GM12878 (cell line): Measurements from ENCODE around the gene ABI3. TPM values are rescaled to one million over a fixed set of nuclear protein-coding genes. Genes with fewer than 3 reads are reported as not detected.

Source experiments
- NFIC ChIP-seq: IDR thresholded peaks from 2 replicates; pipeline ENCODE4 v1.6.1; 2012; ENCODE audit warnings: low read depth, mild to moderate bottlenecking, inconsistent platforms, low read length, moderate library complexity
- PAX5 ChIP-seq: IDR thresholded peaks from 2 replicates; pipeline ENCODE4 v1.6.1; 2011; ENCODE audit warnings: low read depth, low read length, borderline replicate concordance
- PBX3 ChIP-seq: IDR thresholded peaks from 2 replicates; pipeline ENCODE4 v1.6.1; 2011; ENCODE audit warnings: mild to moderate bottlenecking, low read depth, low read length, moderate library complexity; ENCODE audit not compliant: insufficient replicate concordance
- PRDM15 ChIP-seq: fragments of 450-650 bp; formaldehyde crosslinking; IDR thresholded peaks from 2 replicates; pipeline ENCODE4 v1.4.0; 2020; ENCODE audit warnings: mild to moderate bottlenecking, moderate library complexity
- RAD51 ChIP-seq: fragments of 450-650 bp; IDR thresholded peaks from 2 replicates; pipeline ENCODE4 v1.6.1; 2016; ENCODE audit warnings: moderate library complexity, mild to moderate bottlenecking, inconsistent platforms
- SMAD5 ChIP-seq: IDR thresholded peaks from 2 replicates; pipeline ENCODE4 v1.6.1; 2016; ENCODE audit warnings: antibody characterized with exemption, low read depth
- TCF12 ChIP-seq: IDR thresholded peaks from 2 replicates; pipeline ENCODE4 v1.6.1; 2011; ENCODE audit warnings: low read depth, mild to moderate bottlenecking, low read length
- TCF3 ChIP-seq: IDR thresholded peaks from 2 replicates; pipeline ENCODE4 v1.6.1; 2012; ENCODE audit warnings: low read depth, mild to moderate bottlenecking, low read length, borderline replicate concordance; ENCODE audit not compliant: insufficient read depth
- ZNF687 ChIP-seq: fragments of 450-650 bp; IDR thresholded peaks from 2 replicates; pipeline ENCODE4 v1.6.1; 2017; ENCODE audit warnings: mild to moderate bottlenecking, moderate library complexity
- polyA plus RNA-seq, 11 experiments: library from polyadenylated mRNA; depleted of rRNA in 4 of 11; unstranded in 6 of 11; stranded (reverse) in 5 of 11; fragments of >200 nt; fragmentation: Nextera tagmentation in 4 of 11; fragmentation: Illumina TruSeq in 1 of 11; extraction: Ambion mirVana in 4 of 11; extraction: Trizol in 1 of 11; gene quantifications; 1 replicate in 1 of 11; 2 replicates in 10 of 11; pipeline versions ENCODE4 v1.2.1 to v1.2.3, GENCODE V29; 2011 to 2016; ENCODE audit warnings: inconsistent platforms in 2 of 11, missing spikeins in 2 of 11, low read depth in 1 of 11
- total RNA-seq, 4 experiments: library from RNA; depleted of rRNA in 3 of 4; stranded (reverse); fragments of >200 nt in 3 of 4; fragmentation: Illumina TruSeq in 1 of 4; extraction: Trizol in 1 of 4; gene quantifications; 2 replicates each; pipeline versions ENCODE4 v1.2.1 to v1.2.3, GENCODE V29; 2013 to 2021

ABI3 gene
- total and polyA plus RNA-seq, 10 of the 15 experiments (the other 5 are each of a cell fraction or from before 2014, with no cell fraction given): 13.4 to 109 (median 51.1) TPM

- TF ChIP-seq ZNF687 (peak; percentile 96), TCF12 (0 out of 2 replicates have a peak, but pooled peaks have one; percentile 8), RAD51 (peak; percentile 59; the same call in 1 of the 2 replicates), TCF3 (peak; percentile 43; the same call in 1 of the 2 replicates), PRDM15 (CRISPR knock-in tag) (no peak), SMAD5 (peak; percentile 67; the same call in 1 of the 2 replicates), PAX5 (0 out of 2 replicates have a peak, but pooled peaks have one; percentile 7), NFIC (peak; percentile 15; the same call in 1 of the 2 replicates), PBX3 (no peak)
Observed at GRCh38 chr17:49191917-49192741, 18.4 kb upstream of the ABI3 start (continued).
